OCI-LY3 (cell line): Measurements from ENCODE around the gene IDH1.
"Not testable (repeated sequence)": the region's sequence is repeated elsewhere in the genome, so short reads cannot be mapped to it uniquely, and the experiment has no call there.

Source experiments
- H2AFZ ChIP-seq: fragments of 200-600, 300-600 bp; shearing (Covaris generic); 2 replicates; pipeline ENCODE4 v1.6.0; 2014; ENCODE audit warnings: antibody characterized with exemption, low read depth, low read length
- H3K27ac ChIP-seq: fragments of 200-600, 300-600 bp; sonication (generic); 2 replicates; pipeline ENCODE4 v1.5.1; 2014; ENCODE audit warnings: mild to moderate bottlenecking, low read length, moderate library complexity, mixed read lengths
- H3K27me3 ChIP-seq: fragments of 200-600, 300-600 bp; sonication (generic); 2 replicates; pipeline ENCODE4 v1.6.1; 2014; ENCODE audit warnings: low read depth, low read length, mixed read lengths
- H3K36me3 ChIP-seq: fragments of 200-600, 300-600 bp; sonication (generic); replicated peaks from 2 replicates; pipeline ENCODE3; 2014; ENCODE audit warnings: low read depth, low read length, mixed read lengths
- H3K4me1 ChIP-seq: fragments of 300-600, 200-600 bp; sonication (generic); 2 replicates; pipeline ENCODE4 v1.6.1; 2014; ENCODE audit warnings: low read length, mixed read lengths
- H3K4me2 ChIP-seq: fragments of 200-600, 300-600 bp; sonication (generic); 2 replicates; pipeline ENCODE4 v1.6.1; 2014; ENCODE audit warnings: low read length, mixed read lengths
- H3K4me3 ChIP-seq: fragments of 300-600, 200-600 bp; sonication (generic); 2 replicates; pipeline ENCODE4 v1.5.1; 2014; ENCODE audit warnings: antibody characterized with exemption, mild to moderate bottlenecking, low read length, moderate library complexity
- H3K79me2 ChIP-seq: fragments of 300-600, 200-600 bp; shearing (Covaris generic); 2 replicates; pipeline ENCODE4 v1.6.1; 2014; ENCODE audit warnings: mild to moderate bottlenecking, low read length, mixed read lengths
- H3K9ac ChIP-seq: fragments of 300-600, 200-600 bp; shearing (Covaris generic); 2 replicates; pipeline ENCODE4 v1.6.0; 2014; ENCODE audit warnings: mild to moderate bottlenecking, low read length, moderate library complexity
- H3K9me3 ChIP-seq: fragments of 200-600, 300-600 bp; shearing (Covaris generic); 2 replicates; pipeline ENCODE4 v1.6.1; 2014; ENCODE audit warnings: low read length, mixed read lengths; ENCODE audit not compliant: insufficient read depth
- H4K20me1 ChIP-seq: fragments of 200-600, 300-600 bp; sonication (generic); 2 replicates; pipeline ENCODE4 v1.6.1; 2016; ENCODE audit warnings: low read length, mixed read lengths; ENCODE audit not compliant: insufficient read depth
- EZH2phosphoT487 ChIP-seq: fragments of 200-600 bp; shearing (Covaris generic); IDR thresholded peaks from 2 replicates; pipeline ENCODE4 v1.6.1; 2018; ENCODE audit warnings: antibody characterized with exemption, mixed run types, low read depth
- TF ChIP-seq, protein P1 (sequence below): fragments of 200-600, 300-600 bp; sonication (generic); IDR thresholded peaks from 2 replicates; pipeline ENCODE4 v1.5.1; 2014; ENCODE audit warnings: antibody characterized with exemption, low read length, low read depth

IDH1 gene

DNA sequence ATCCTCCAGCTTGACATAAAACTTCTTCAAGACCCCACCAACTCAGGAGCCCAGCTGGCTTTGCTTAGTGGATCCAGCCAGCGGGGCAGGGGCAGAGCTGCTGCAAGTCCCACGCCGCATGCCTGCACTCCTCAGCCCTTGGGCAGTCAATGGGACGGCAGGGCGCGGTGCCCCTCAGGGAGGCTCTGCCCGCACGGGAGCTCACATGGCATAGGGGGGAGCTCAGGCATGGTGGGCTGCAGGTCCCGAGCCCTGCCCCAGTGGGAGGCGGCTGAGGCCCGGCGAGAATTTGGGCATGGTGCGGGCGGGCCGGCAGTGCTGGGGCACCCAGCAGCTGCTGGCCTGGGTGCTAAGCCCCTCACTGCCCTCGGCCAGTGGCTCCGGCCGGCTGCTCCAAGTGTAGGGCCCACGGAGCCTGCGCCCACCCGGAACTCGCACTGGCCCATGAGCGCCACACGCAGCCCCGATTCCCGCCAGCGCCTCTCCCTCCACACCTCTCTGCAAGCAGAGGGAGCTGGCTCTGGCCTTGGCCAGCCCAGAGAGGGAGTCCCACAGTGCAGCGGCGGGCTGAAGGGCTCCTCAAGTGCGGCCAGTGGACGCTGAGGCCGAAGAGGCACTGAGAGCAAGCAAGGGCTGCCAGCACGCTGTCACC lies 27.2 kb downstream of the IDH1 start:
- no peaks in the 10 kb centered on the region for H3K4me1 ChIP-seq
- no peak overlapping the region for H3K9ac ChIP-seq
- TF ChIP-seq, protein P1, sequence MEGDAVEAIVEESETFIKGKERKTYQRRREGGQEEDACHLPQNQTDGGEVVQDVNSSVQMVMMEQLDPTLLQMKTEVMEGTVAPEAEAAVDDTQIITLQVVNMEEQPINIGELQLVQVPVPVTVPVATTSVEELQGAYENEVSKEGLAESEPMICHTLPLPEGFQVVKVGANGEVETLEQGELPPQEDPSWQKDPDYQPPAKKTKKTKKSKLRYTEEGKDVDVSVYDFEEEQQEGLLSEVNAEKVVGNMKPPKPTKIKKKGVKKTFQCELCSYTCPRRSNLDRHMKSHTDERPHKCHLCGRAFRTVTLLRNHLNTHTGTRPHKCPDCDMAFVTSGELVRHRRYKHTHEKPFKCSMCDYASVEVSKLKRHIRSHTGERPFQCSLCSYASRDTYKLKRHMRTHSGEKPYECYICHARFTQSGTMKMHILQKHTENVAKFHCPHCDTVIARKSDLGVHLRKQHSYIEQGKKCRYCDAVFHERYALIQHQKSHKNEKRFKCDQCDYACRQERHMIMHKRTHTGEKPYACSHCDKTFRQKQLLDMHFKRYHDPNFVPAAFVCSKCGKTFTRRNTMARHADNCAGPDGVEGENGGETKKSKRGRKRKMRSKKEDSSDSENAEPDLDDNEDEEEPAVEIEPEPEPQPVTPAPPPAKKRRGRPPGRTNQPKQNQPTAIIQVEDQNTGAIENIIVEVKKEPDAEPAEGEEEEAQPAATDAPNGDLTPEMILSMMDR, result no peak
- H3K79me2 ChIP-seq, result no peaks in the 10 kb centered on the region
- no peak overlapping the region for H3K27ac ChIP-seq
- H3K9me3 ChIP-seq, result no peaks in the 10 kb centered on the region
- no peaks in the 10 kb centered on the region for H4K20me1 ChIP-seq
- H2AFZ ChIP-seq, result no peak overlapping the region
- no peaks in the 10 kb centered on the region for H3K36me3 ChIP-seq
- H3K27me3 ChIP-seq, result no peaks in the 10 kb centered on the region
- H3K4me2 ChIP-seq, result no peak overlapping the region
- H3K4me3 ChIP-seq, result no peak overlapping the region

DNA sequence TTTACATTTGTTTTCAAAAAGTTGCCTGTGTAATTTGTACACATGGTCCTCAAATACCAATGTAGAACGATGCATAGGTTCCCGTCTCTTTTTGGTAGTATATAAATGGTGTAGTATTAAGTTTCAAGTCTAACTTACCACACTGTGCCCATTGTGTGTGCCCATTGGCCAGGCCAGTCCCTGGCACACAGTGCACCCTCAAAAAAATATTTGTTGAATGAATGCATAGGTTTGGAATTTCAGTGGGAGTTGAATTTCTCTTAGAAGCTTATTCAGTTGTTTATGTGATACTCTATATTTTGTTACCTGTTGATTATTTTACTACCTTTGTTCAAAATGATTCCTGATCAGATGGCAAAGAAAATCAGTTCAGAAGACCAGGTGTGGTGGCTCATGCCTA lies 30.1 kb downstream of the IDH1 start:
- no peaks in the 10 kb centered on the region for H3K79me2 ChIP-seq
- H3K4me3 ChIP-seq, result no peak overlapping the region
- H3K27me3 ChIP-seq, result no peaks in the 10 kb centered on the region
- no peak overlapping the region for H3K4me2 ChIP-seq
- no peak overlapping the region for H3K27ac ChIP-seq
- H4K20me1 ChIP-seq, result no peaks in the 10 kb centered on the region
- H2AFZ ChIP-seq, result no peak overlapping the region
- no peaks in the 10 kb centered on the region for H3K9me3 ChIP-seq
- no peaks in the 10 kb centered on the region for H3K4me1 ChIP-seq
- TF ChIP-seq EZH2phosphoT487, result no peak
- TF ChIP-seq, protein P1, result no peak
- H3K36me3 ChIP-seq, result no peaks in the 10 kb centered on the region
- H3K9ac ChIP-seq, result no peak overlapping the region

DNA sequence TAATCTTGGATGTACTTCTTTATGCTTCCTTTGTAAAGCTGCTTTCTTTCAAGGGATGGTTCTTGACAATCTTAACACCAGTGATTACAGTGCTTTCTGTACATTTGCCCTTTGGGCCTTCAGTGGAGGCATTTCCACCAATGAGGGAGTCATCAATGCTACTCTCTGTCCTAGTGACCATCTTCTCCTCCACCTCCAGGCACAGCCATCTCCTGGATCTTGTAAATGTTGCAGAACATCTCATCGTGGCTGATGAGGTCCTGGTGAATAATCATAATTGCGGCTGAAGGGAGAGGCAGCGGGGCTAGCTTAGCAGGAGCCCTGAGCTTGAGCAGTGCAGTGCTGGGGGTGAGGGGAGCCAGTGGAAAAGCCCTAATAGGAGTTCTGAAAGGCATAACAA lies 32.5 kb downstream of the IDH1 start:
- H3K4me1 ChIP-seq, result no peaks in the 10 kb centered on the region
- H2AFZ ChIP-seq, result no peak overlapping the region
- H3K36me3 ChIP-seq, result no peaks in the 10 kb centered on the region
- H3K4me2 ChIP-seq, result no peak overlapping the region
- no peak overlapping the region for H3K4me3 ChIP-seq
- H3K27me3 ChIP-seq, result no peaks in the 10 kb centered on the region
- no peaks in the 10 kb centered on the region for H4K20me1 ChIP-seq
- no peak overlapping the region for H3K9ac ChIP-seq
- no peaks in the 10 kb centered on the region for H3K79me2 ChIP-seq
- H3K27ac ChIP-seq, result no peak overlapping the region
- TF ChIP-seq, protein P1, result no peak
- TF ChIP-seq EZH2phosphoT487, result no peak
- H3K9me3 ChIP-seq, result no peaks in the 10 kb centered on the region

DNA sequence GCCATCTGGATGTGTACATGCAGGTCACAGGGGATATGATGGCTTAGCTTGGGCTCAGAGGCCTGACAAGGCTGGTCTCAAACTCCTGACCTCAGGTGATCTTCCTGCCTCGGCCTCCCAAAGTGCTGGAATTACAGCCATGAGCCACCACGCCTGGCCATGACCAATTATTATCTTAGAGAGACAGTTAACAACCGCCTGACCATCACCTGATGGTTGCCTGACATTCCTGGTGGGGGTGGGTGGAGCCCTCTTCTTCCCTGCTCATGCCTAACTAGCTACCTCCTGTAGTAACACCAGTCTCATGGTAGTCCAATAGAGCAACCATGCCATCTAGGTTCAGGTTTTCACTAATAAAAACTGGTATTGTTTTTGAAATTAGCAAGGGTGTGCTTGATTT lies 33.0 kb downstream of the IDH1 start:
- not testable (repeated sequence) for H3K36me3 ChIP-seq, H3K79me2 ChIP-seq, H3K4me1 ChIP-seq, H3K9ac ChIP-seq, H3K27ac ChIP-seq, H3K4me3 ChIP-seq, H2AFZ ChIP-seq, H3K4me2 ChIP-seq, H3K27me3 ChIP-seq, H3K9me3 ChIP-seq, H4K20me1 ChIP-seq
